Renal cortex interstitium (tissue), 11 donors: ENCODE measurements around the gene KRT80. TPM values are rescaled to one million over a fixed set of nuclear protein-coding genes. Genes with fewer than 3 reads are reported as not detected.

ENCODE experiments used
- DNase-seq, 11 donors: peaks; one replicate each; pipeline ENCODE4 v3.0.0-alpha.2; 2013; ENCODE audit warnings: low read depth in 9 of 11, low spot score in 4 of 11; ENCODE audit errors: extremely low read depth in 1 of 11
- polyA plus RNA-seq, 3 donors: library from polyadenylated mRNA; unstranded; fragments of 120-200 nt; gene quantifications; one replicate each; pipeline ENCODE4 v1.2.1, GENCODE V29; 2013; ENCODE audit not compliant: insufficient read length in 3 of 3

Gene KRT80
- polyA plus RNA-seq, 3 donors, result 0.52 to 1.8 (median 0.87) TPM

GRCh38 chr12:52215587-52216031 lies 23.8 kb upstream of the KRT80 start:
- DNase-seq, result no peak

GRCh38 chr12:52214421-52214802 lies 22.6 kb upstream of the KRT80 start:
- no peak for DNase-seq

GRCh38 chr12:52213564-52214420 lies 22.0 kb upstream of the KRT80 start:
- DNase-seq, result peak in 7 of 11 donors; percentile 66 to 73 (median 70)

GRCh38 chr12:52212701-52213563 lies 21.1 kb upstream of the KRT80 start:
- no peak for DNase-seq

- no peak for DNase-seq
Observed at GRCh38 chr12:52211716-52212585, 20.1 kb upstream of the KRT80 start.

GRCh38 chr12:52210925-52211650 lies 19.3 kb upstream of the KRT80 start:
- DNase-seq, result no peak

- DNase-seq, result no peak
Observed at GRCh38 chr12:52210186-52210924, 18.5 kb upstream of the KRT80 start.

GRCh38 chr12:52209321-52209720 lies 17.5 kb upstream of the KRT80 start:
- DNase-seq, result no peak

- no peak for DNase-seq
Observed at GRCh38 chr12:52208424-52209165, 16.8 kb upstream of the KRT80 start.

GRCh38 chr12:52207895-52208294 lies 16.1 kb upstream of the KRT80 start:
- no peak for DNase-seq

- no peak for DNase-seq
Observed at GRCh38 chr12:52207106-52207505, 15.3 kb upstream of the KRT80 start.

GRCh38 chr12:52206304-52207040 lies 14.7 kb upstream of the KRT80 start:
- no peak for DNase-seq

- DNase-seq, result no peak
Observed at GRCh38 chr12:52205612-52206303, 13.9 kb upstream of the KRT80 start.

- no peak for DNase-seq
Observed at GRCh38 chr12:52204931-52205505, 13.2 kb upstream of the KRT80 start.

- no peak for DNase-seq
Observed at GRCh38 chr12:52204095-52204930, 12.5 kb upstream of the KRT80 start.
